GM21576 (cell line): ENCODE results near the gene HCK.
"Not testable (repeated sequence)": the region's sequence is repeated elsewhere in the genome, so short reads cannot be mapped to it uniquely, and the experiment has no call there.

ENCODE experiments used
- ATAC-seq: cut with Tn5 transposase; IDR thresholded peaks from one replicate; pipeline ENCODE4 v1.9.1; 2021; ENCODE audit warnings: mild to moderate bottlenecking, moderate library complexity; ENCODE audit not compliant: unreplicated experiment

The HCK gene

GRCh38 chr20:32089637-32090362 lies 37.8 kb downstream of the HCK start:
- ATAC-seq: no peak

- ATAC-seq: no peak
These were observed 39.9 kb downstream of the HCK start for GRCh38 chr20:32091888-32092346.

GRCh38 chr20:32098786-32099185 lies 46.7 kb downstream of the HCK start:
- ATAC-seq: no peak

- ATAC-seq: no peak
These were observed 56.9 kb downstream of the HCK start for GRCh38 chr20:32108814-32109391.

GRCh38 chr20:32109392-32110172 lies 57.5 kb downstream of the HCK start, which contains the start of gene TM9SF4:
TSS of gene TM9SF4 (plus strand) at chr20:32109714. CDS start at chr20:32109741, 27 bp downstream.
- peak; percentile 78 for ATAC-seq

- no peak for ATAC-seq
These were observed 58.2 kb downstream of the HCK start for GRCh38 chr20:32110173-32110704.

GRCh38 chr20:32110727-32111126 lies 58.7 kb downstream of the HCK start:
- ATAC-seq: no peak

GRCh38 chr20:32111156-32111686 lies 59.2 kb downstream of the HCK start:
- ATAC-seq: no peak

GRCh38 chr20:32111753-32112152 lies 59.7 kb downstream of the HCK start:
- no peak for ATAC-seq

GRCh38 chr20:32112841-32113240 lies 60.8 kb downstream of the HCK start:
- no peak for ATAC-seq

- ATAC-seq: no peak
These were observed 61.7 kb downstream of the HCK start for GRCh38 chr20:32113591-32114260.

- ATAC-seq: no peak
These were observed 62.4 kb downstream of the HCK start for GRCh38 chr20:32114305-32114960.

- ATAC-seq: no peak
These were observed 63.2 kb downstream of the HCK start for GRCh38 chr20:32115211-32115767.

GRCh38 chr20:32116079-32116521 lies 64.1 kb downstream of the HCK start:
- no peak for ATAC-seq

GRCh38 chr20:32116796-32117195 lies 64.8 kb downstream of the HCK start:
- ATAC-seq: not testable (repeated sequence)

- not testable (repeated sequence) for ATAC-seq
These were observed 66.4 kb downstream of the HCK start for GRCh38 chr20:32118427-32118826.

GRCh38 chr20:32119734-32120133 lies 67.7 kb downstream of the HCK start:
- no peak for ATAC-seq

- ATAC-seq: not testable (repeated sequence)
These were observed 69.9 kb downstream of the HCK start for GRCh38 chr20:32121908-32122307.

- ATAC-seq: no peak
These were observed 71.0 kb downstream of the HCK start for GRCh38 chr20:32123088-32123487.
